ENCODE data around the gene ESRP2.

Gene ESRP2

DNA sequence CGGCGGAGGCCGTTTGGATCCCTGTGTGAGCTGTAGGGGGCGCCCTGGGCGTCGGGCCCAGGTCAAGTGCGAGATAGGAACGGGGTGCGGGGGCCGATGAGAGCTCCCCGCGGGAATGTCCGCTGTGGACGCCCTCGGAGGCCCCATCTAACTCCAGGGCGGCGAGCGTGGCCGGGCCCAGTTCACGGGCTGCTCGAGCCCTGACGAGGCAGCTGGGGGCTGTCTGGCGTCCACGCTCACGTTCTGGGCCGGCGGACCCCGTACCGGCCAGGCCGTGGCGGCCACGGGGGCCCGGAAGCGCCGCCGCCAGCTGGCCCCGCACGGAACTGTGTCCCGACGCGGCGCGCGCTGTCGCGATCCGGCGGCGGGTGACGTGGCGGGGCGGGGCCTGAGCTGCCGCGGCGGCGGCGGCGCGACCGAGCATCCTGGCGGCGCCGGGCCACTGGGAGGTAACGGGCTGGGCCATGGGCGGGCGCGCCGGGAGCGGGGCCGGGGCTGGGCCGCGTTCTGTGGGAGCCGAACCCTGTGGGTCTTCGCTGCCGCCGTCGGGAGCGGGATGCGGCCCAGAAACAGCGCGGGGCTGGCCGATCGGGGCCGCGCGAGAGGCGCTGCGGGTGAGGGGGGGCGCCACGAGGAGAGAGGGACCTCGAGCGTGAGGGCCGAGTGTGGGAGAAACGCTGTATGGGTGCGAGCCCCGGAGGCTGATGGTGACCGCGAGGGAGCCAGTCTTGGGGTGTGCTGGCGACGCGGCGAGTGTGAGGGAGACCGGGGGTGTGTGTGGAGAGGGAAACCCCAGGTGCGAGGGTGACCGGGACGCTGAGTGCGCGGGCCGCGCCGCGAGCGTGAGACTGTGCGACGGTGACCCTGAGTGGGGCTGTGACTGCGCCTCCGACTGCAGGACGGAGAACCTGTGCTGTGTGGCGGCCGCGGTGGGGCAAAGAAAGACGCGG, 28.5 kb upstream of the ESRP2 start, which contains the start of gene SLC7A6:
Gene SLC7A6 (plus strand): TSS at position 399 of the 950 bp plus-strand sequence. CDS start 10,201 bp downstream, outside the sequence.
- peak in 51 of 58 donors; percentile 10 to 78 (median 56) for DNase-seq

DNA sequence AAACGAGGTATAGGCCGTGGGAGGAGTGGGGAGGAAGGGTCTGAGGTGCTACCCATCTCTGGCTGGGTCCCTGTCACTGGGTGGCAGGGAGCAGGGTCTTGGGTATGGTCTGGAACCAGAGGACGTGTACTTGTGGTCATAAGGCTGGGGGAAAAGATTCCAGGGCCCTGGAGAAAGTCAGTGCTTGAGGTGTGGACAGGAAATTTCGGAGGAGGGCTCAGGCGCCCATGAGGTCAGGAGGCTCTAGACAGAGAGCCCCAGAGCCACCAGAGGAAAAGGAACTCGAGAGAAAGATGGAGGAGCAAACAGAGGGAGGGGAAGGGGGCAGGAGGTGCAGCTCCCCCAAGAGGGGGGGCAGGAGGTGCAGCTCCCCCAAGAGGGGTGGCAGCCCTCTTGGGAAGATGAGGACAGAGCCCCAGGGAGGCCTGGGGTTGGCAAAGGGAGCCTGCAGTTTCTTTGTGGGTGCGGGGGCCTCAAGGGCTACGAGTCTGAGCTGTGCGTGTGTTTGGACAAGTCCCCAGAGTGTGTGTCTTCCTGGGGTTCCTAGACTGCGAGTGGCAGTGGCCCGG, 27.7 kb upstream of the ESRP2 start:
- DNase-seq: no peak

DNA sequence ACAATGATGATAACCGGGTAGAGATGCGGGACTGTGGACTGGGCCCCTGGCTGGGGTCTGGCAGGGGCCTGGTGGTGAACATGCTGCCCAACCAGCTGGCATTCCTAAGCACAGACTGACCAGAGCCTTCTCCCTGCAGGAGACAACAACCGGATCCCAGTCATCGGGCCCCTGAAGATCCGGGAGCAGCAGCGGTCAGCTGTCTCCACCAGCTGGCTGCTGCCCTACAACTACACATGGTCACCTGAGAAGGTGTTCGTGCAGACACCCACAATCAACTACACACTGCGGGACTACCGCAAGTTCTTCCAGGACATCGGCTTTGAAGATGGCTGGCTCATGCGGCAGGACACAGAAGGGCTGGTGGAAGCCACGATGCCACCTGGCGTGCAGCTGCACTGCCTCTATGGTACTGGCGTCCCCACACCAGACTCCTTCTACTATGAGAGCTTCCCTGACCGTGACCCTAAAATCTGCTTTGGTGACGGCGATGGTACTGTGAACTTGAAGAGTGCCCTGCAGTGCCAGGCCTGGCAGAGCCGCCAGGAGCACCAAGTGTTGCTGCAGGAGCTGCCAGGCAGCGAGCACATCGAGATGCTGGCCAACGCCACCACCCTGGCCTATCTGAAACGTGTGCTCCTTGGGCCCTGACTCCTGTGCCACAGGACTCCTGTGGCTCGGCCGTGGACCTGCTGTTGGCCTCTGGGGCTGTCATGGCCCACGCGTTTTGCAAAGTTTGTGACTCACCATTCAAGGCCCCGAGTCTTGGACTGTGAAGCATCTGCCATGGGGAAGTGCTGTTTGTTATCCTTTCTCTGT, 23.3 kb upstream of the ESRP2 start:
- DNase-seq: no peak

DNA sequence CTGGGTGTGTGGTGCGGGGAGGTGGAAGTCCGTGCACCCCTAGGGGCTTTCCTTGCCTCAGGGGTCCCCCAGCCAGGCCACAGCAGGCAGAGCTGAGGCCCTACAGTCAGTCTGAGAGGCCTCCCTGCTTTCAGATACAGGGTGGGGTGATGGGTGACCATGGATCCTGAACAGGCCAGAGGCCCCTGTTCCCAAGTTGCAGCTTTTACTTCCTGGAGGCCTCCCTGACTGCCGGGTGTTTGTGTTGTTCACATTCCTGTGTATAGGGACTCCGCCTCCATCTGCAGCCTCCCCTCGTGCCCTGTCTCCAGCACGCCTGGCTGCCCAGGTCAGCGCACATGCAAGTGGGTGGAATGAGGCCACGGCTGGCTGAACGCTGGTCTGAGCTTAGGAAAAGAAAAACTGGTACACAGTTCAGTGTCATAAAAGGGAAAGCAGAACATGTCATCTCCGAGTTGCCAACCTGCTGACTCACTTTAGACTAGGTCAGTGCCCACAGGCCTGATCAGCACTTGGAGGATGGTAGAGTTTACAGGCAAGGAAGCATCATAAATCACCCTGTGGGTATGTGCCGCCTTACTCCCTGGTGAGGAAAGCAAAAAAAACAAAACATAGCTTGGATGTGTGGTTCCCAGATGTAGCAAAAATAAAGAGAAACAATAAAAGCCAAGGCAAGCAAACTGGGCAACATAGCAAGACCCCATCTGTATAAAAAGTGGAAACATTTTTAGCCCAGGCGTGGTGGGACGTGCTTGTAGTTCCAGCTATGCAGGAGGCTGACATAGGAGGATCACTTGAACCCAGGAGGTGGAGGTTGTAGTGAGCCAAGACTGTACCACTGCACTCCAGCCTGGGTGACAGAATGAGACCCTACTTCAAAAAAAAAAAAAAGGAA, 22.2 kb upstream of the ESRP2 start:
- DNase-seq: no peak

DNA sequence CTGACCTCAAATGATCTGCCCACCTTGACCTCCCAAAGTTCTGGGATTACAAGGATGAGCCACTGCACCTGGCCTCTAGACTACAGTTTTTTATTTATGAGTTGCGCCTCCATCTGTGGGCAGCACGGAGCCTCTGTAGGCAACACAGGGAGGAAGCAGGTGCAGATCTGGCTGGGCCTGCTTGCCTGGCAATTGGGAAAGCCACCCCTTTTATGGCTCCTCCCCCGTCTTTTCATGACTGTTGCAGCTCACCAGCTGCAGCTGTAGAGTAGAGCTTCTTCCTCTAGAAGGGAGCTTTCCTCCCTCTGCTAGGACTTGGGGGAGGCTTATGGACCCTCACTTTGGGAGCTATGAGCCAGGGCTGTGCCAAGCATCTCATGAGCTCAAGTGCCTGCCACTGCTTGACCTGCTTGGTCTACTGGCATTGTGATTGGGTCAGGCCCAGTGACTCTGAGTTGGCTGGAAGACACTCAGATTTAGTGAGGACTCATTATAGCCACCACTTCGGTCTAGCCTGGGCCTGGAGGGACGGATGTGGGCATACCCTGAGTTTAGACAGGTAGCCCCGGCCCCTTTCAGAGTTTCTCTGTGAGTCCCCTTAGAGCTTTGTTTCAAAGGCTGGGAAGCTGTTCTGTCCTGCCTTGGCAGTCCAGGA, 21.5 kb upstream of the ESRP2 start:
- peak in 21 of 58 donors; percentile 10 to 77 (median 30) for DNase-seq

DNA sequence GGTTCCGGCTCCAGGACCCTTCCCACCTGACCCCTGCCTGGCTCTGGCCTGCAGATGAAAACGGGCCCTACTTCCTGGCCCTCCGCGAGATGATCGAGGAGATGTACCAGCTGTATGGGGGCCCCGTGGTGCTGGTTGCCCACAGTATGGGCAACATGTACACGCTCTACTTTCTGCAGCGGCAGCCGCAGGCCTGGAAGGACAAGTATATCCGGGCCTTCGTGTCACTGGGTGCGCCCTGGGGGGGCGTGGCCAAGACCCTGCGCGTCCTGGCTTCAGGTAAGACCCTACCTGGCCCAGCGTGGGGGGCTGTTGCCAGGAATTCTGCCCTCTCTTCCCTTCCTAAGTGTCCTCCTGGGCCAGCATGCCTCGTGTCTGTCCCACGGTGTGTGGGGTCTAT, 19.8 kb upstream of the ESRP2 start:
- no peak for DNase-seq

DNA sequence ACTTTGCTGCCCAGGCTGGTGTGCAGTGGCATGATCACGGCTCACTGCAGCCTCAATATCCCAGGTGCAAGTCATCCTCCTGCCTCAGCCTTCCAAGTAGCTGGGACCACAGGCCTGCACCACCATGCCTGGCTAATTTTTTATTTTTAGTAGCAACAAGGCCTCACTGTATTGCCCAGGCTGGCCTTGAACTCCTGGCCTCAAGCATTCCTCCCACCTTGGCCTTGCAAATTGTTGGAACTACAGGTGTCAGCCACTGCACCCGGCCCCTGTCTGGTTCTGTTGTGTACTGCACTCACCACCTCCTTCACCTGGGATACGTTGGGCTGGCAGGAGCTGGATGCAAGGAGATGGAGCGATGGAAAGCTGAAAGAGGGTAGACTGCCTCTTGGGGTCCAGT, 17.8 kb upstream of the ESRP2 start:
- no peak for DNase-seq

DNA sequence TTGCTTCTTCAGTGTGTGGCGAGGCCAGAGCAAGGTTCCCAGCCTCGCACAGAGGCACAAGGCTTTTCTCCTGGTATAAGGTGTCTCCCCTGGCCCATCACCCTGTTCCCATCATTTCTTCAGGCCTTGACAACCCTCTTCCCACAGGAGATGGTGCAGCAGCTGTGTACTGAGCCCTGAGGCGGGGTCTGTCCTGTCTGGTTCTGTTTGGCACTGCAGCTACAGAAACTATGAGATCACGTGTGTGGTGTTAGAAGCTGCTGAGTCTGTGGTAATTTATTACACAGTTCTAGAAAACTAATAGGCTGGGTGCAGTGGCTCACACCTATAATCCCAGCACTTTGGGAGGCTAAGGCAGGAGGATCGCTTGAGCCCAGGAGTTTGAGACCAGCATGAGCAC, 16.5 kb upstream of the ESRP2 start:
- no peak for DNase-seq

DNA sequence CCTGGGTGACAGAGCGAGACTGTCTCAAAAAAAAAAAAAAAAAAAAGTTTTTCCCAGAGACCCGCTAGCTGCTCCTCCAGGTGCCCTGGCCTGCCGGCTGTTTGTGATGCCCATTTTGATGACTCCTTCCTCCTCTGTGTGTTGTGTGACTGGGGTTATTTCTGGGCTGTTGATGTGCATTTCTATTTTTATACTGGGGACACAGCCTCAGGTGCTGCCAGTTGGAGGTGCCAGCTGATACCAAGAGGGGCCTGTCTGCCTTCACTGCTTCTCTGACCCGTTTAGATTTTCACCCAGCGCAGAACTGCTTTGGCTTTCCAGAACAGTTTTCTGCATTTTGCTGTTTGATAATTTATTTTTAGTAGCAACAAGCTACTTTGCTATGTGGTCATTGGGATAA, 15.9 kb upstream of the ESRP2 start:
- DNase-seq: no peak

DNA sequence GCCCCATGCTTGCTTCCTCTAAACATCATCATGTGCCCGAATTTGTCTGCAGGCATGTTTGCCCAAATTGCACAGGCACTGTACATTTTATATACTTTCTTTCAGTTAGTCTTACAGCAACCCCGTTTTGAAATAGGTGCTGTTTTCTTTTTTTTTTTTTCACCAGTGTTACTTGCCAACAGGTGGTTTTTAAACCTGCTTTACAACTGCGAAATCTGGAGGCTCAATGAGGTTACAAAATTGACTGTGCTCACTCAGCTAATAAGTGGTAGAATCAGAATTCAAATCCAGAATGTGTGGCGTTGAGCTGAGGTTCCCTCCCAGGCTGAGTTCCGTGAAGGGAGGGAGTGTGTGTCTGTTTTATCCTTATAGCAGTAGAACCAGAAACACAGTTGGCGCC, 15.0 kb upstream of the ESRP2 start:
- no peak for DNase-seq

DNA sequence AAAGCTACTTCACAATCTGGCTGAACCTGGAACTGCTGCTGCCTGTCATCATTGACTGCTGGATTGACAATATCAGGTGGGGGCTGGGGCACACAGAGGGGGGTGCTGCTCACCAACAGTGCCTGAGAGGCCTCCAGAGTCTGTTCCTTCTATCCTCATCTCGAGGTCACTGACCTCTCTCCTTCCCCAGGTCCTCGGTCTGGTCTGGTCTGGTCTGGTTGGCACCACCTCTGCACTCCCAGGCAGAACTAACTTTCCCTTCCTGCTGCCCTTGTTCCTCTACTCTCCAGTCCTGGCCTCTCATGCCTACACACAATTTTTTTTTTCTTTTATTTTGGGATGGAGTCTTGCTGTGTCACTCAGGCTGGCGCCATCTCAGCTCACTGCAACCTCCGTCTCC, 13.4 kb upstream of the ESRP2 start:
- no peak for DNase-seq

DNA sequence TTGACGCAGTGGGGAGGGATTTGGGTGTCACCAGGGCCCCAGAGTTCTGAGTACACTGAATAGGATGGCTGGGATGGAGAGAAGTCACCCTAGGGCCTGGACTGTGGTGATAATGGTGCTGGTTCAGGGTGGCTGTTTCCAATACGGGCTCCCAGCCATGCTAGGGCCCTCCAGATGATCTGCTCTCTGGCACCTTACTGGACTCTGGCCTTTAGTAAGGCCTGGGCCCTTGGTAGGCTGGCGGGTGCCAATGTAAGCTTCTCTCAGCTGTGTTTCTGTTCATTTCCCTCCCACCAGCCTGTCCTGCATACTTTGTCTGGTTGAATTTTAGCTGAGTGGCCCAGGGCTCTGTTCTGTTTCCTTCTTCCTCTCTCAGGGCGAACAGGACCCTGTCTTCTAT, 12.0 kb upstream of the ESRP2 start:
- DNase-seq: no peak

DNA sequence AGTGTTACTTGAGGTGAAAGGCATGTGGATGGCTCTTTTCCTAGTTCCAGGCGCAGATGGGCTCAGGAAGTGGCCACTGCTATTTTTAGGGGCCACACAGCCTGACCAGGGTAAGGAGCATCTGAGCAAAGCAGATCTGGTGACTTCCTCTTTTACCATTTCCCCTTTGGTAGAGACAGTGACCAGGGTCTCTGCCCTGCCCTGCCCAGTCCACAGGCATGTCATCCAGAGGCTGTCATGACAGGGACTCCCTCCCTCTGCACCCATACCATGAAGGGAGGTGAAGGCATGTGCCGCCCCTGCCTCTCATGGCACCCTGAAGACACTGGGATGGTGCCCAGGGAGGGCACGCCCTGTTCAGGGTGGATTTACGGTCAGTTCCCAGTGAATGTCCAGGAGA, 11.5 kb upstream of the ESRP2 start:
- peak in 10 of 58 donors; percentile 14 to 32 (median 19) for DNase-seq

DNA sequence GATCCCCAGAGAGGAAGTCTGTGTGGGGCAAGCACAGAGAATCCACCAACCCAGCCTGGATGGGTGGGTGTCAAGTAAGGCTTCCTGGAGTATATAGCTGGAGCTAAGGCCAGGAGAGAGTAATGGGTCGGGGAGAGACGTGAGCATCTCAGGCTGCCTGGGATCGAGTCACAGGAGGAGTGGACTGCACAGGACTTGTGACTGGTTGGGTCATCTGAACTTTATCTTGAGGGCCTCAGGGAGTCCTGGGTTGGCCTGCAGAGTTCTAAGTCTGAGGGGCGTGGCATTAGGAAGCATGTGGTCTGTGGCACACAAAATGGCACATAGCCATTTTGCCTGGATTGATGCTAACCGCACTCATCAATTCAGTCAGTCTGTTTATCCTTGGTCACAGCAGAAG, 10.7 kb upstream of the ESRP2 start:
- DNase-seq: no peak

DNA sequence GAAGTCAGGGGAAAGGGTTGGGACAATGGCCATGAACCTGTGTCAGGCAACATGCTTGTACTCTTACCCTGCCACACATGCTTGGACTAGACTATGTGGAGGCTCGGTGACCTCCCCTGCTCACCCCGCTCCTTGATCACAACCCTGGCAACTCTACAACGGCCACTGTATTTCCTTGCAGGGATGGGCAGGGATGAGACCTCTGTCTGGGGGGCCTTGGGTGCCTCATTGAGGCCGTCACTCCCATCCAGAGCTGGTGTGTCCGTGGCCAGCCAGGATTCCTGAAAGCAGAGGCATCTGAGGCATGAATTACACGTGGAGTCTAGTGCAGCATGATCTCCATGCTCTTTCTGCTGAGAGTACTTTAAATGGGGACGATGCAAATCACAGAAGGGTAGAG, 10.2 kb upstream of the ESRP2 start:
- DNase-seq: no peak

DNA sequence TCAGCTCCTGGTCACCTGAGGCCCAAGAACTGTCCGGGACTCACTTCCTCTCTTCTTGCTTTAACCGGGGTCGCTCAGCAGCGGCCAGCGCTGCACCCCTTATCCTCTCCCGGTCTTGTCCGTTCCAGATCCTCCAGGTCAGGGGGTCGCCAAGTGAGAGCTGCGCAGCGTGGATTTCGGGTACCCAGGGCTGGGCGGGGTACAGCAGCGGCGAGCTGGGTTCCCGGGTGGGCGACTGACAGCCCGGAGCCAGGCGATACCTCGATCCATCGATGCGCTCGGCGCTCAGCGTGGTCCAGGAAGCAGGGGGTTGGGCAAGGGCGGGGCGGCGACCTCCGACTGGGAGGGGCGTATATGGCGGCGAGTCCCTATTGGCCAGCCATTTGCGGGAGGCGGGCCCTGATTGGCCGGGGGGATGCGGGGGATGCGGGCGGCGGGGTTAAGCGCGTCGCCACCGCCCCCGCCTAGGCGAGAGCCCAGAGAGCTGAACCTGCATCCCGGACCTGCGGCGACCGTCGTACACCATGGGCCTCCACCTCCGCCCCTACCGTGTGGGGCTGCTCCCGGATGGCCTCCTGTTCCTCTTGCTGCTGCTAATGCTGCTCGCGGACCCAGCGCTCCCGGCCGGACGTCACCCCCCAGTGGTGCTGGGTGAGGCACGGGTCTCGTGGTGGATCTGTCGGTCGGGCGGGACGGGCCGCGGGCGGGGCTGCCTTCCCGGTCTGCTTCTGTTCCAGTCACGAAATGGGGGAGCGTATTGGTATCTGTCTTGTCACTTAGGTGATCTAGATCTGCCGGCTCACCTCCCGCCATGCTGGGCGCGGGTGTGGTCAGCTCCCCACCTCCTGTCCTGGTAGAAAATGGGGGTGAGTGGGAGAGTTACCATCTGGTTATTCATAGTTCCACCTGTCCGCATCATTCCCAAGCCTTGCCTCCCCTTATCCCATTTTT, 9.3 kb upstream of the ESRP2 start, which contains the start of gene PLA2G15:
Gene PLA2G15 (plus strand): TSS at position 471 of the 951 bp plus-strand sequence. CDS start 54 bp downstream, at position 525.
- DNase-seq: peak; percentile 56 to 97 (median 93)

DNA sequence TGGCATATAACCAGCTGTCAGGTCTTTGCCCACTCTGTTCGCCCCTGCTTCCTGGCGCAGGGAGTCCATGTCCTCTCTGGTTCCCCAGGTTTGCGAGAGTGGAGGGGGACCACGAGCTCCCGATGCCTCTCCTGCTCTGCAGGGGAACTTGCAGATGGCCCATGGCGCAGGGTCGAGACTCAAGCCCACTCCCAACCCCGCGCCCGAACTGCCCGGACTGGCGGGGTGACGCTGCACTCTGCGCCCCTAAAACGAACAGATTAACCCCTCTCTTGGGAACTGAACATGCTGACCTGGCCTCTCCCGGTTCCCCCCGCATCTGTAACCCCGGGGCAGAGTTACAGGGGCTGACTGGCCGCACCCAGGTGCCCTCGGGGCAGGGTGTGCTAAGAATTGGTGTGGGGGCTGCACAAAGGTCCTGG, 8.6 kb upstream of the ESRP2 start:
- DNase-seq: no peak

DNA sequence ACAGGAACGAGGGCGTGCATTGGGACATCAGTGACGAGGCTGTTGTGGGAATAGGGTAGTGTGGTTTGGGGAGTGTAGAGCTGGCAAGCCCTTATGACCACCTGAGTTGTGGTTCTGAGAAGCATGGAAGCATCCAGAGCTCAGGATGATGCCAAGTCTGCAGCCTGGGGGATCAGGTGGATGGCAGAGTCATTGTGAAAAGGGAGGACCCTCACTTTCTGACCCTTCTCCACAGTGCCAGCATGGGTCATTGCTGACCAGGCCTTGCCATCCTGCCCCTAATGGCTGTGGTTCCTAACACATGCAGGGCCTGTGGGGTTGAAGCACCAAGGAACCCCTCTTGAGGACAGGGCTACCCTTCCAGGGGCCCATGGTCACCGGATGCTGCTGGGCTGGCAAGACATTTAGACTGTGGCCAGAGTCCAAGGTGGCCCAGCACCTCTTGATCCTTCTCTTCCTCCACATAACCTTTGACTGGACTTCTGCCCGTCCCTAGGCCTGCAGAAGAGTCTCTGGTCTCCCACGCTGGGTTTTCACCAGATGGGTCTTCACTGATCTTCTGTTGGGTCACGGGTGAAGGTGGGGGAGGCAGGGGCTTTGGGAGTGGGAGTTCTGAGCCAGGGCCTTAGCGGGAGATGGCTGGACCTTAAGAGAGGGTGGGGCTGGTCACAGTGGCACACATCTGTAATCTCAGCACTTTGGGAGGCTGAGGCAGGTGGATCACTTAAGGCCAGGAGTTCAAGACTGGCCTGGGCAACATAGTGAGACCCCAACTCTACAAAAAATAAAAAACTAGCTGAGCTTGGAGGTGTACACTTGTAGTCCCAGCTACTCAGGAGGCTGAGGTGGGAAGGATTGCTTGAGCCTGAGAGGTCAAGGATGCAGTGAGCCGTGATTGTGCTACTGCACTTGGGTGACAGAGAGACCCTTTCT, 7.3 kb upstream of the ESRP2 start:
- no peak for DNase-seq
